ENCODE results near the gene FBN1. TPM values are rescaled to one million over a fixed set of nuclear protein-coding genes. Genes with fewer than 3 reads are reported as not detected.

Gene FBN1
- total and polyA plus RNA-seq, 2 experiments from 2014 or later, result 1.9 to 3.8 TPM

- Histone ChIP-seq H4K20me1 (replicated peaks; ENCODE audit: insufficient read depth) (no peaks in the 10 kb centered on the region), H3F3A (replicated peaks; ENCODE audit: low read depth) (no peaks in the 10 kb centered on the region), H3K4me2 (no peak overlapping the region), H3K79me2 (replicated peaks; ENCODE audit: insufficient read depth) (no peaks in the 10 kb centered on the region), H3K27ac (ENCODE audit: low read depth) (no peak overlapping the region), H3K4me3 (no peak overlapping the region), H3K36me3 (ENCODE audit: insufficient read depth) (no peaks in the 10 kb centered on the region), H3K9me2 (ENCODE audit: insufficient read depth) (no peaks in the 10 kb centered on the region), H3K27me3 (ENCODE audit: insufficient read depth) (no peaks in the 10 kb centered on the region), H3K4me1 (ENCODE audit: insufficient read depth) (no peaks in the 10 kb centered on the region), H2AFZ (no peak overlapping the region)
- Mint-ChIP-seq H3K4me3 (no peak overlapping the region), H3K4me1 (no peaks in the 10 kb centered on the region), H3K27ac (no peak overlapping the region), H3K27me3 (ENCODE audit: insufficient read depth, low read depth, poor library complexity) (no peaks in the 10 kb centered on the region), H3K9me3 (no peaks in the 10 kb centered on the region), H3K36me3 (ENCODE audit: low read depth) (no peaks in the 10 kb centered on the region)
- no peak for ATAC-seq
- DNase-seq (ENCODE audit: low spot score), result no peak
- TF ChIP-seq CREB1 (CRISPR knock-in tag; IDR thresholded peaks at IDR 0.05; ENCODE audit: low read depth) (no peak), ZNF114 (CRISPR knock-in tag; IDR thresholded peaks at IDR 0.05) (no peak), POLR2AphosphoS5 (IDR thresholded peaks at IDR 0.05; ENCODE audit: low read depth) (no peak), EZH2 (IDR thresholded peaks at IDR 0.05; ENCODE audit: low read depth, unreplicated experiment) (no peak), ZNF331 (CRISPR knock-in tag; IDR thresholded peaks at IDR 0.05; ENCODE audit: low read depth) (no peak), ETS1 (IDR thresholded peaks at IDR 0.05) (no peak), NANOG (IDR thresholded peaks at IDR 0.05; ENCODE audit: borderline replicate concordance) (no peak), STAT1 (IDR thresholded peaks at IDR 0.05; ENCODE audit: unreplicated experiment) (no peak), EZH2phosphoT487 (IDR thresholded peaks at IDR 0.05; ENCODE audit: unreplicated experiment) (no peak), JUNB (IDR thresholded peaks at IDR 0.05; ENCODE audit: unreplicated experiment) (no peak), REST (IDR thresholded peaks at IDR 0.05; ENCODE audit: unreplicated experiment) (no peak)
- TF ChIP-seq, protein P1, sequence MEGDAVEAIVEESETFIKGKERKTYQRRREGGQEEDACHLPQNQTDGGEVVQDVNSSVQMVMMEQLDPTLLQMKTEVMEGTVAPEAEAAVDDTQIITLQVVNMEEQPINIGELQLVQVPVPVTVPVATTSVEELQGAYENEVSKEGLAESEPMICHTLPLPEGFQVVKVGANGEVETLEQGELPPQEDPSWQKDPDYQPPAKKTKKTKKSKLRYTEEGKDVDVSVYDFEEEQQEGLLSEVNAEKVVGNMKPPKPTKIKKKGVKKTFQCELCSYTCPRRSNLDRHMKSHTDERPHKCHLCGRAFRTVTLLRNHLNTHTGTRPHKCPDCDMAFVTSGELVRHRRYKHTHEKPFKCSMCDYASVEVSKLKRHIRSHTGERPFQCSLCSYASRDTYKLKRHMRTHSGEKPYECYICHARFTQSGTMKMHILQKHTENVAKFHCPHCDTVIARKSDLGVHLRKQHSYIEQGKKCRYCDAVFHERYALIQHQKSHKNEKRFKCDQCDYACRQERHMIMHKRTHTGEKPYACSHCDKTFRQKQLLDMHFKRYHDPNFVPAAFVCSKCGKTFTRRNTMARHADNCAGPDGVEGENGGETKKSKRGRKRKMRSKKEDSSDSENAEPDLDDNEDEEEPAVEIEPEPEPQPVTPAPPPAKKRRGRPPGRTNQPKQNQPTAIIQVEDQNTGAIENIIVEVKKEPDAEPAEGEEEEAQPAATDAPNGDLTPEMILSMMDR (conservative IDR thresholded peaks at IDR 0.05; ENCODE audit: low read depth in 2 of 2), result no peak
- TF ChIP-seq, protein P2, sequence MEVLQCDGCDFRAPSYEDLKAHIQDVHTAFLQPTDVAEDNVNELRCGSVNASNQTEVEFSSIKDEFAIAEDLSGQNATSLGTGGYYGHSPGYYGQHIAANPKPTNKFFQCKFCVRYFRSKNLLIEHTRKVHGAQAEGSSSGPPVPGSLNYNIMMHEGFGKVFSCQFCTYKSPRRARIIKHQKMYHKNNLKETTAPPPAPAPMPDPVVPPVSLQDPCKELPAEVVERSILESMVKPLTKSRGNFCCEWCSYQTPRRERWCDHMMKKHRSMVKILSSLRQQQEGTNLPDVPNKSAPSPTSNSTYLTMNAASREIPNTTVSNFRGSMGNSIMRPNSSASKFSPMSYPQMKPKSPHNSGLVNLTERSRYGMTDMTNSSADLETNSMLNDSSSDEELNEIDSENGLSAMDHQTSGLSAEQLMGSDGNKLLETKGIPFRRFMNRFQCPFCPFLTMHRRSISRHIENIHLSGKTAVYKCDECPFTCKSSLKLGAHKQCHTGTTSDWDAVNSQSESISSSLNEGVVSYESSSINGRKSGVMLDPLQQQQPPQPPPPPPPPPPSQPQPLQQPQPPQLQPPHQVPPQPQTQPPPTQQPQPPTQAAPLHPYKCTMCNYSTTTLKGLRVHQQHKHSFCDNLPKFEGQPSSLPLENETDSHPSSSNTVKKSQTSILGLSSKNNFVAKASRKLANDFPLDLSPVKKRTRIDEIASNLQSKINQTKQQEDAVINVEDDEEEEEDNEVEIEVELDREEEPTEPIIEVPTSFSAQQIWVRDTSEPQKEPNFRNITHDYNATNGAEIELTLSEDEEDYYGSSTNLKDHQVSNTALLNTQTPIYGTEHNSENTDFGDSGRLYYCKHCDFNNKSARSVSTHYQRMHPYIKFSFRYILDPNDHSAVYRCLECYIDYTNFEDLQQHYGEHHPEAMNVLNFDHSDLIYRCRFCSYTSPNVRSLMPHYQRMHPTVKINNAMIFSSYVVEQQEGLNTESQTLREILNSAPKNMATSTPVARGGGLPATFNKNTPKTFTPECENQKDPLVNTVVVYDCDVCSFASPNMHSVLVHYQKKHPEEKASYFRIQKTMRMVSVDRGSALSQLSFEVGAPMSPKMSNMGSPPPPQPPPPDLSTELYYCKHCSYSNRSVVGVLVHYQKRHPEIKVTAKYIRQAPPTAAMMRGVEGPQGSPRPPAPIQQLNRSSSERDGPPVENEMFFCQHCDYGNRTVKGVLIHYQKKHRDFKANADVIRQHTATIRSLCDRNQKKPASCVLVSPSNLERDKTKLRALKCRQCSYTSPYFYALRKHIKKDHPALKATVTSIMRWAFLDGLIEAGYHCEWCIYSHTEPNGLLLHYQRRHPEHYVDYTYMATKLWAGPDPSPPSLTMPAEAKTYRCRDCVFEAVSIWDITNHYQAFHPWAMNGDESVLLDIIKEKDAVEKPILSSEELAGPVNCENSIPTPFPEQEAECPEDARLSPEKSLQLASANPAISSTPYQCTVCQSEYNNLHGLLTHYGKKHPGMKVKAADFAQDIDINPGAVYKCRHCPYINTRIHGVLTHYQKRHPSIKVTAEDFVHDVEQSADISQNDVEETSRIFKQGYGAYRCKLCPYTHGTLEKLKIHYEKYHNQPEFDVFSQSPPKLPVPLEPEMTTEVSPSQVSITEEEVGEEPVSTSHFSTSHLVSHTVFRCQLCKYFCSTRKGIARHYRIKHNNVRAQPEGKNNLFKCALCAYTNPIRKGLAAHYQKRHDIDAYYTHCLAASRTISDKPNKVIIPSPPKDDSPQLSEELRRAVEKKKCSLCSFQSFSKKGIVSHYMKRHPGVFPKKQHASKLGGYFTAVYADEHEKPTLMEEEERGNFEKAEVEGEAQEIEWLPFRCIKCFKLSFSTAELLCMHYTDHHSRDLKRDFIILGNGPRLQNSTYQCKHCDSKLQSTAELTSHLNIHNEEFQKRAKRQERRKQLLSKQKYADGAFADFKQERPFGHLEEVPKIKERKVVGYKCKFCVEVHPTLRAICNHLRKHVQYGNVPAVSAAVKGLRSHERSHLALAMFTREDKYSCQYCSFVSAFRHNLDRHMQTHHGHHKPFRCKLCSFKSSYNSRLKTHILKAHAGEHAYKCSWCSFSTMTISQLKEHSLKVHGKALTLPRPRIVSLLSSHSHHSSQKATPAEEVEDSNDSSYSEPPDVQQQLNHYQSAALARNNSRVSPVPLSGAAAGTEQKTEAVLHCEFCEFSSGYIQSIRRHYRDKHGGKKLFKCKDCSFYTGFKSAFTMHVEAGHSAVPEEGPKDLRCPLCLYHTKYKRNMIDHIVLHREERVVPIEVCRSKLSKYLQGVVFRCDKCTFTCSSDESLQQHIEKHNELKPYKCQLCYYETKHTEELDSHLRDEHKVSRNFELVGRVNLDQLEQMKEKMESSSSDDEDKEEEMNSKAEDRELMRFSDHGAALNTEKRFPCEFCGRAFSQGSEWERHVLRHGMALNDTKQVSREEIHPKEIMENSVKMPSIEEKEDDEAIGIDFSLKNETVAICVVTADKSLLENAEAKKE (CRISPR knock-in tag; IDR thresholded peaks at IDR 0.05), result no peak
Measured at GRCh38 chr15:48574187-48574586, 71.3 kb downstream of the FBN1 start.
